ENCODE measurements around the gene ZNF804A. TPM values are rescaled to one million over a fixed set of nuclear protein-coding genes. Genes with fewer than 3 reads are reported as not detected.
"Not testable (repeated sequence)": the region's sequence is repeated elsewhere in the genome, so short reads cannot be mapped to it uniquely, and the experiment has no call there.

The ZNF804A gene
- total RNA-seq, 1 donor from 2014 or later = 23.1 TPM

DNA sequence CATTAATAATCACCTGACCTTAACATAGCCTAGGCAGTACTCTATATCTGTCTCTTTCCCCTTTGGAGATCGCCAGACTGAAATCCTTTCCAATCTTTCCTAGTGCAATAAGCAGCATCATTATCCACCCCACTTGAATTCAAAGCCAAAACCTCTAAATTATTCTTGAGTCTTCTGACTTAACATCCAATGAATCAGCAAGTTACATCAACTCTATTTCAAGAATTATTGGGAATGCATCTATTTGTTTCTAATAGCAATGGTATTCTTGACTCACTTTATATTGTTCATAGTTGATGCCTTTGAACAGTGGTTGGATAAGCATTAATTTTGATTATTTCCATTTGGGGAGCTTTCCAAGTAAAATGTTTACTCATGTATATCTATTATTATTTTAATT, 144.8 kb downstream of the ZNF804A start:
- no peaks in the 10 kb centered on the region for H3K27me3 Mint-ChIP-seq (ENCODE audit: unreplicated experiment)
- no peak overlapping the region for H3K27ac Mint-ChIP-seq (ENCODE audit: unreplicated experiment)
- H3K4me1 Mint-ChIP-seq (ENCODE audit: low read depth, unreplicated experiment) = no peaks in the 10 kb centered on the region
- H3K4me3 Mint-ChIP-seq (ENCODE audit: unreplicated experiment) = no peak overlapping the region
- H3K9me3 Mint-ChIP-seq (ENCODE audit: unreplicated experiment) = no peaks in the 10 kb centered on the region
- no peaks in the 10 kb centered on the region for H3K36me3 Mint-ChIP-seq (ENCODE audit: unreplicated experiment)
- DNase-seq = no peak
- no peak for TF ChIP-seq CTCF (IDR thresholded peaks at IDR 0.05; ENCODE audit: partially characterized antibody, unreplicated experiment)

GRCh38 chr2:184756161-184756560, 157.8 kb downstream of the ZNF804A start:
- no peaks in the 10 kb centered on the region for H3K9me3 Mint-ChIP-seq (ENCODE audit: unreplicated experiment)
- no peak overlapping the region for H3K4me3 Mint-ChIP-seq (ENCODE audit: unreplicated experiment)
- H3K4me1 Mint-ChIP-seq (ENCODE audit: low read depth, unreplicated experiment) = no peaks in the 10 kb centered on the region
- no peaks in the 10 kb centered on the region for H3K36me3 Mint-ChIP-seq (ENCODE audit: unreplicated experiment)
- DNase-seq = no peak
- H3K27me3 Mint-ChIP-seq (ENCODE audit: unreplicated experiment) = no peaks in the 10 kb centered on the region
- no peak overlapping the region for H3K27ac Mint-ChIP-seq (ENCODE audit: unreplicated experiment)
- no peak for TF ChIP-seq CTCF (IDR thresholded peaks at IDR 0.05; ENCODE audit: partially characterized antibody, unreplicated experiment)

- Mint-ChIP-seq H3K9me3 (ENCODE audit: unreplicated experiment) (no peaks in the 10 kb centered on the region), H3K4me3 (ENCODE audit: unreplicated experiment) (no peak overlapping the region), H3K27ac (ENCODE audit: unreplicated experiment) (no peak overlapping the region), H3K27me3 (ENCODE audit: unreplicated experiment) (no peaks in the 10 kb centered on the region), H3K4me1 (ENCODE audit: low read depth, unreplicated experiment) (no peaks in the 10 kb centered on the region), H3K36me3 (ENCODE audit: unreplicated experiment) (no peaks in the 10 kb centered on the region)
- no peak for DNase-seq
- no peak for TF ChIP-seq CTCF (IDR thresholded peaks at IDR 0.05; ENCODE audit: partially characterized antibody, unreplicated experiment)
Observed at GRCh38 chr2:184756885-184757284, 158.6 kb downstream of the ZNF804A start.

GRCh38 chr2:184759557-184760255, 161.4 kb downstream of the ZNF804A start:
- not testable (repeated sequence) for H3K36me3 Mint-ChIP-seq (ENCODE audit: unreplicated experiment); H3K27ac Mint-ChIP-seq (ENCODE audit: unreplicated experiment); H3K4me3 Mint-ChIP-seq (ENCODE audit: unreplicated experiment); DNase-seq; H3K27me3 Mint-ChIP-seq (ENCODE audit: unreplicated experiment); H3K4me1 Mint-ChIP-seq (ENCODE audit: low read depth, unreplicated experiment); H3K9me3 Mint-ChIP-seq (ENCODE audit: unreplicated experiment)

- no peak overlapping the region for H3K27ac Mint-ChIP-seq (ENCODE audit: unreplicated experiment)
- TF ChIP-seq CTCF (IDR thresholded peaks at IDR 0.05; ENCODE audit: partially characterized antibody, unreplicated experiment) = no peak
- no peaks in the 10 kb centered on the region for H3K36me3 Mint-ChIP-seq (ENCODE audit: unreplicated experiment)
- DNase-seq = no peak
- H3K4me1 Mint-ChIP-seq (ENCODE audit: low read depth, unreplicated experiment) = no peaks in the 10 kb centered on the region
- no peak overlapping the region for H3K4me3 Mint-ChIP-seq (ENCODE audit: unreplicated experiment)
- H3K27me3 Mint-ChIP-seq (ENCODE audit: unreplicated experiment) = no peaks in the 10 kb centered on the region
- no peaks in the 10 kb centered on the region for H3K9me3 Mint-ChIP-seq (ENCODE audit: unreplicated experiment)
Observed at GRCh38 chr2:184760931-184761330, 162.6 kb downstream of the ZNF804A start.

All from glutamatergic neuron (in vitro differentiated cells).